PC-9 (cell line): ENCODE results near the gene UBE2H.

Experiments
- CTCF ChIP-seq: fragments of 200-600 bp; sonication (generic); conservative IDR thresholded peaks from 2 replicates; pipeline ENCODE4 v1.6.1; 2017; ENCODE audit warnings: mixed run types, antibody characterized with exemption, mild to moderate bottlenecking, moderate library complexity
- EZH2 ChIP-seq: fragments of 200-600 bp; sonication (generic); IDR thresholded peaks from 2 replicates; pipeline ENCODE4 v1.8.0; 2017; ENCODE audit warnings: antibody characterized with exemption, low read depth

GRCh38 chr7:129986600-129986999, 33.8 kb upstream of the UBE2H start:
- TF ChIP-seq CTCF (no peak), EZH2 (no peak)
